GM12878 (cell line): ENCODE results near the gene NEO1. TPM values are rescaled to one million over a fixed set of nuclear protein-coding genes. Genes with fewer than 3 reads are reported as not detected.

Experiments used
- ATAC-seq: fragments of 200-7000 bp; cut with Tn5 transposase; 3 replicates; pipeline ENCODE4 v1.9.1; 2020; ENCODE audit warnings: mild to moderate bottlenecking, moderate library complexity
- BruUV-seq: library from RNA; stranded (reverse); fragments of 400-500 nt; replicated peaks from 2 replicates; lab custom pipeline; 2021; lab: Mats Ljungman, UMichigan
- CTCF ChIA-PET: fragments of 300-600 bp; sonication (Branson Sonifier 250); formaldehyde crosslinking; extraction: SDS; loops from one replicate; lab custom pipeline; 2021; ENCODE audit warnings: inconsistent platforms; lab: Yijun Ruan, JAX
- POLR2A ChIA-PET: fragments of 350-600 bp; formaldehyde crosslinking; extraction: SDS; loops from one replicate; lab custom pipeline; 2021; ENCODE audit warnings: inconsistent platforms; lab: Charles Lee
- RAD21 ChIA-PET: fragments of 300-600 bp; sonication (Branson Sonifier 250); formaldehyde crosslinking; loops from one replicate; lab custom pipeline; 2023; ENCODE audit warnings: antibody characterized with exemption; ENCODE audit not compliant: unreplicated experiment; lab: Charles Lee
- SMC1A ChIA-PET: fragments of 300-600 bp; sonication (Branson Sonifier 250); formaldehyde crosslinking; loops from one replicate; lab custom pipeline; 2023; ENCODE audit not compliant: unreplicated experiment, uncharacterized antibody; lab: Charles Lee
- DNase-seq: peaks from one replicate; pipeline ENCODE4 v3.0.0-alpha.2; 2011; ENCODE audit warnings: low read depth, low spot score
- FAIRE-seq: peaks from 3 replicates; lab custom pipeline; 2011; peaks lifted over from hg19 to GRCh38; lab: Jason Lieb, UNC
- H2AFZ ChIP-seq: 2 replicates; pipeline ENCODE4 v1.6.0; 2011; ENCODE audit warnings: low read depth, low read length, control low read depth; ENCODE audit not compliant: control insufficient read depth
- H3K27ac ChIP-seq: 2 replicates; pipeline ENCODE4 v1.5.1; 2011; ENCODE audit warnings: control low read depth; ENCODE audit not compliant: control insufficient read depth, insufficient read depth
- H3K27me3 ChIP-seq, 2 experiments: replicated peaks in 1 of 2; 2 replicates each; pipeline versions ENCODE4 v1.6.0 to v1.6.1; 2011; ENCODE audit warnings: low read length in 1 of 2; ENCODE audit not compliant: control insufficient read depth in 2 of 2, insufficient read depth in 2 of 2
- H3K36me3 ChIP-seq, 2 experiments: 2 replicates each; pipeline ENCODE4 v1.5.1; 2011; ENCODE audit warnings: low read length in 1 of 2; ENCODE audit not compliant: control insufficient read depth in 2 of 2, insufficient read depth in 2 of 2
- H3K4me1 ChIP-seq: 2 replicates; pipeline ENCODE4 v1.6.1; 2011; ENCODE audit warnings: mild to moderate bottlenecking, low read length, moderate library complexity, mixed read lengths; ENCODE audit not compliant: control insufficient read depth, insufficient read depth
- H3K4me2 ChIP-seq: 2 replicates; pipeline ENCODE4 v1.6.0; 2011; ENCODE audit warnings: control low read depth; ENCODE audit not compliant: control insufficient read depth, insufficient read depth
- H3K4me3 ChIP-seq: fragments of 200-600 bp; sonication (generic); 2 replicates; pipeline ENCODE4 v1.5.1; 2016
- H3K79me2 ChIP-seq: 2 replicates; pipeline ENCODE4 v1.6.0; 2011; ENCODE audit warnings: low read length; ENCODE audit not compliant: control insufficient read depth, insufficient read depth
- H3K9ac ChIP-seq: 2 replicates; pipeline ENCODE4 v1.8.0; 2011; ENCODE audit warnings: low read length, control low read depth, mixed read lengths; ENCODE audit not compliant: control insufficient read depth, insufficient read depth
- H3K9me3 ChIP-seq: replicated peaks from 3 replicates; pipeline ENCODE4 v1.5.1; 2011; ENCODE audit warnings: mild to moderate bottlenecking, low read length; ENCODE audit not compliant: control insufficient read depth, insufficient read depth
- H4K20me1 ChIP-seq: 2 replicates; pipeline ENCODE4 v1.6.0; 2011; ENCODE audit not compliant: control insufficient read depth, insufficient read depth
- IKZF1 ChIP-seq: fragments of 450-650 bp; conservative IDR thresholded peaks from 2 replicates; pipeline ENCODE4 v1.6.1; 2017; ENCODE audit warnings: antibody characterized with exemption, mild to moderate bottlenecking
- JUNB ChIP-seq: IDR thresholded peaks from 2 replicates; pipeline ENCODE4 v1.6.1; 2016; ENCODE audit warnings: antibody characterized with exemption, mild to moderate bottlenecking
- KAT2A ChIP-seq: conservative IDR thresholded peaks from 2 replicates; pipeline ENCODE4 v1.6.1; 2011; ENCODE audit warnings: low read depth, low read length; ENCODE audit not compliant: control insufficient read depth
- PAX8 ChIP-seq: fragments of 450-650 bp; IDR thresholded peaks from 2 replicates; pipeline ENCODE4 v1.6.1; 2017; ENCODE audit warnings: mild to moderate bottlenecking, moderate library complexity
- SPI1 ChIP-seq: IDR thresholded peaks from 2 replicates; pipeline ENCODE4 v1.6.1; 2011; ENCODE audit warnings: low read depth, mild to moderate bottlenecking, low read length, moderate library complexity, borderline replicate concordance; ENCODE audit not compliant: insufficient read depth
- SRF ChIP-seq, 2 experiments: IDR thresholded peaks; 2 replicates each; pipeline ENCODE4 v1.6.1; 2011; ENCODE audit warnings: low read depth in 2 of 2, low read length in 2 of 2, mild to moderate bottlenecking in 1 of 2, moderate library complexity in 1 of 2
- STAT1 ChIP-seq: fragments of 450-650 bp; conservative IDR thresholded peaks from 2 replicates; pipeline ENCODE4 v1.6.1; 2014; ENCODE audit warnings: antibody characterized with exemption, mild to moderate bottlenecking
- ZNF24 ChIP-seq: fragments of 450-650 bp; IDR thresholded peaks from 2 replicates; pipeline ENCODE4 v1.6.1; 2017; ENCODE audit warnings: antibody characterized with exemption, mild to moderate bottlenecking
- WGBS: methylation state at CpG from one replicate; pipeline ENCODE4 v1.1.6; 2016; ENCODE audit warnings: low lambda C conversion rate; ENCODE audit not compliant: insufficient replicate concordance, insufficient coverage; ENCODE audit errors: missing lambda C conversion rate; 5-methylcytosine and 5-hydroxymethylcytosine counted together
- in situ Hi-C: fragments of 300-500 bp; cut with MboI; formaldehyde crosslinking; loops from 9 replicates; pipeline ENCODE4 v1.14.3; 2018; ENCODE audit warnings: mixed read lengths
- intact Hi-C: fragments of 100-400 bp; cut with micrococcal nuclease; formaldehyde crosslinking; loops from one replicate; pipeline ENCODE4 v1.14.2; 2022; ENCODE audit not compliant: unreplicated experiment
- polyA plus RNA-seq, 11 experiments: library from polyadenylated mRNA; depleted of rRNA in 4 of 11; unstranded in 6 of 11; stranded (reverse) in 5 of 11; fragments of >200 nt; fragmentation: Nextera tagmentation in 4 of 11; fragmentation: Illumina TruSeq in 1 of 11; extraction: Ambion mirVana in 4 of 11; extraction: Trizol in 1 of 11; gene quantifications; 1 replicate in 1 of 11; 2 replicates in 10 of 11; pipeline versions ENCODE4 v1.2.1 to v1.2.3, GENCODE V29; 2011 to 2016; ENCODE audit warnings: inconsistent platforms in 2 of 11, missing spikeins in 2 of 11, low read depth in 1 of 11
- total RNA-seq, 4 experiments: library from RNA; depleted of rRNA in 3 of 4; stranded (reverse); fragments of >200 nt in 3 of 4; fragmentation: Illumina TruSeq in 1 of 4; extraction: Trizol in 1 of 4; gene quantifications; 2 replicates each; pipeline versions ENCODE4 v1.2.1 to v1.2.3, GENCODE V29; 2013 to 2021
- TF ChIP-seq, protein P1 (sequence below): IDR thresholded peaks from 2 replicates; pipeline ENCODE4 v1.6.1; 2012; ENCODE audit warnings: mild to moderate bottlenecking, low read depth, low read length
- TF ChIP-seq, protein P2 (sequence below): fragments of 450-650 bp; formaldehyde crosslinking; IDR thresholded peaks from 2 replicates; pipeline ENCODE4 v1.4.0; 2022; ENCODE audit warnings: mild to moderate bottlenecking, moderate library complexity
- TF ChIP-seq, protein P3 (sequence below): fragments of 450-650 bp; conservative IDR thresholded peaks from 2 replicates; pipeline ENCODE4 v1.6.1; 2017; ENCODE audit warnings: mild to moderate bottlenecking, moderate library complexity

The NEO1 gene
- total and polyA plus RNA-seq, 10 of the 15 experiments (the other 5 are each of a cell fraction or from before 2014, with no cell fraction given): 0.03 to 2.0 (median 0.32) TPM

DNA sequence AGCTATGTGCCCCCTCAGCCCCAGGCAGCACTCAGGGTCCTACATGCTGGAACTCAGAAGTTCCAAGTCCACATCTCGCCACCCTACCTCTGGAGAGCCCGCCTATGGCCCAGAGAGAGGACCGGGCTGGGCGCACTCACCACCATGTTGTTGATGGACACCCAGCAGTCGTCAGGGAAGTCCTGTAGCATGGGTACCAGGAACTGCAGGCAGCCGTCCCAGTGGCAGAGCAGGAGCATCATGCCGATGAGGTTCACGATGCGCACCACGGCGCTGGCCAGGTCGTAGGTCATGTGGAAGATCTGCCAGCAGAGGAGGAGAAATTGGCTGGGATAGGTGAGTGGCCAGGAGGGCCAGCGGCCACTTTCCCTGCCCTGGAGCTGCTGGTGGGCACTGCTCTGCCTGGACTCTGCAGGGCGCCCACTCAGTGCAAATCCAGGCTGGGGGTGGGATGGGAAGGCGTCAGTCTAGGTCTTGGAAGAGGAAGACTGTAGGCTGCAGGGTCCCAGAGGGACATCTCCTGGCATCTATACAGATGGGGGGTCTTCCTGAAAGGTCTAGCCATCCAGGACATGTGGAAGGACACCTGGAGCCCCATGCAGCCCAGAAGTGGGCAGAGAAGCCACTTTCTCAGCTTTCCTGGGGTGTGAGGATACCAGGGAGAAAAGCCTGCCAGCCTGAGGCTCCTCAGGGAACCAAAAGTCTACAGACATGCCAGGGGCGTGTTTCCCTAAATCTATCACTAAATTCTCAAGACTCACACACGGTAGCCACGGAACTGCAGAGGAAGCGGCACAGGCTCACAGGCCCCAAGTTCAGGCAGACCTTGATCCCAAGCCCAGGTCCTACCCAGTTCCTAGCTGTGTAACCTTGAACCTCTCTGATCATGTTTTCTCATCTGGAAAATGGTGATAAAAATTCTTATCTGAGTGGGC lies 280.0 kb downstream of the NEO1 start (continued):
- TF ChIP-seq PAX8: no peak
- TF ChIP-seq SRF (IDR thresholded peaks at IDR 0.05; ENCODE audit: low read depth in 2 of 2, low read length in 2 of 2): no peak
- TF ChIP-seq, all 136 proteins: peak for 0

DNA sequence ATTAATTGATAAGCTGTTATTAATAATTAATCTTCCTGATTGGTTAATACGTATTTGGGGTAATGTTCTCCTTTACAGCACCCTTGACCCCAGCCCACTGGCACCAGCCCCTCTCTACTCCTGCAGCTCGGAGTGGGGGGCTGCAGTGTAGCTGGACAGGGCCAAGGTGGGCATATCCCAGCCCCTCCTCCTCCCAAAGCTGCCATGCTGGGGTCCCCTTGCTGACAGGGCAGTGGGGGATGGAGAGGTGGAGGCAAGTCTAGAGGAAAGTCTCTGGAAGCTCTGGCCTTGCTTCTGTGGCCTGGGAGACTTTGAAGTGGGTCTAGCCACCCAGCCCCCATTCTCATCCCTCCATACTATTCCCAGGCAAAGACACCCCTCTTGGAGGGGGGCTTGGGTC lies 280.7 kb downstream of the NEO1 start:
- no peaks in the 10 kb centered on the region; a peak in 3 of 4 replicates for H3K27me3 ChIP-seq
- H3K36me3 ChIP-seq: no peaks in the 10 kb centered on the region
- ATAC-seq (no peak), DNase-seq (no peak), FAIRE-seq (no peak)
- ChIA-PET SMC1A (no interaction called here), CTCF (no interaction called here), POLR2A (no interaction called here), RAD21 (no interaction called here)
- 0% methylated on average over 2 of the region's 2 CpGs for WGBS
- no peaks in the 10 kb centered on the region for H3K4me1 ChIP-seq
- H3K4me3 ChIP-seq: no peak overlapping the region
- no peak overlapping the region for H3K9ac ChIP-seq
- intact Hi-C loops: no loop called here
- H3K4me2 ChIP-seq: no peak overlapping the region
- no peaks in the 10 kb centered on the region for H3K9me3 ChIP-seq
- H3K27ac ChIP-seq: no peak overlapping the region
- no TSS peak for BruUV-seq
- no peaks in the 10 kb centered on the region for H4K20me1 ChIP-seq
- H3K79me2 ChIP-seq: no peaks in the 10 kb centered on the region
- H2AFZ ChIP-seq: no peak overlapping the region
- in situ Hi-C loops: no loop called here
- TF ChIP-seq IKZF1 (no peak), ZNF24 (no peak), JUNB (no peak), KAT2A (no peak), STAT1 (no peak), SPI1 (no peak)
- TF ChIP-seq, protein P1, sequence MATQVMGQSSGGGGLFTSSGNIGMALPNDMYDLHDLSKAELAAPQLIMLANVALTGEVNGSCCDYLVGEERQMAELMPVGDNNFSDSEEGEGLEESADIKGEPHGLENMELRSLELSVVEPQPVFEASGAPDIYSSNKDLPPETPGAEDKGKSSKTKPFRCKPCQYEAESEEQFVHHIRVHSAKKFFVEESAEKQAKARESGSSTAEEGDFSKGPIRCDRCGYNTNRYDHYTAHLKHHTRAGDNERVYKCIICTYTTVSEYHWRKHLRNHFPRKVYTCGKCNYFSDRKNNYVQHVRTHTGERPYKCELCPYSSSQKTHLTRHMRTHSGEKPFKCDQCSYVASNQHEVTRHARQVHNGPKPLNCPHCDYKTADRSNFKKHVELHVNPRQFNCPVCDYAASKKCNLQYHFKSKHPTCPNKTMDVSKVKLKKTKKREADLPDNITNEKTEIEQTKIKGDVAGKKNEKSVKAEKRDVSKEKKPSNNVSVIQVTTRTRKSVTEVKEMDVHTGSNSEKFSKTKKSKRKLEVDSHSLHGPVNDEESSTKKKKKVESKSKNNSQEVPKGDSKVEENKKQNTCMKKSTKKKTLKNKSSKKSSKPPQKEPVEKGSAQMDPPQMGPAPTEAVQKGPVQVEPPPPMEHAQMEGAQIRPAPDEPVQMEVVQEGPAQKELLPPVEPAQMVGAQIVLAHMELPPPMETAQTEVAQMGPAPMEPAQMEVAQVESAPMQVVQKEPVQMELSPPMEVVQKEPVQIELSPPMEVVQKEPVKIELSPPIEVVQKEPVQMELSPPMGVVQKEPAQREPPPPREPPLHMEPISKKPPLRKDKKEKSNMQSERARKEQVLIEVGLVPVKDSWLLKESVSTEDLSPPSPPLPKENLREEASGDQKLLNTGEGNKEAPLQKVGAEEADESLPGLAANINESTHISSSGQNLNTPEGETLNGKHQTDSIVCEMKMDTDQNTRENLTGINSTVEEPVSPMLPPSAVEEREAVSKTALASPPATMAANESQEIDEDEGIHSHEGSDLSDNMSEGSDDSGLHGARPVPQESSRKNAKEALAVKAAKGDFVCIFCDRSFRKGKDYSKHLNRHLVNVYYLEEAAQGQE: no peak
- TF ChIP-seq, protein P2, sequence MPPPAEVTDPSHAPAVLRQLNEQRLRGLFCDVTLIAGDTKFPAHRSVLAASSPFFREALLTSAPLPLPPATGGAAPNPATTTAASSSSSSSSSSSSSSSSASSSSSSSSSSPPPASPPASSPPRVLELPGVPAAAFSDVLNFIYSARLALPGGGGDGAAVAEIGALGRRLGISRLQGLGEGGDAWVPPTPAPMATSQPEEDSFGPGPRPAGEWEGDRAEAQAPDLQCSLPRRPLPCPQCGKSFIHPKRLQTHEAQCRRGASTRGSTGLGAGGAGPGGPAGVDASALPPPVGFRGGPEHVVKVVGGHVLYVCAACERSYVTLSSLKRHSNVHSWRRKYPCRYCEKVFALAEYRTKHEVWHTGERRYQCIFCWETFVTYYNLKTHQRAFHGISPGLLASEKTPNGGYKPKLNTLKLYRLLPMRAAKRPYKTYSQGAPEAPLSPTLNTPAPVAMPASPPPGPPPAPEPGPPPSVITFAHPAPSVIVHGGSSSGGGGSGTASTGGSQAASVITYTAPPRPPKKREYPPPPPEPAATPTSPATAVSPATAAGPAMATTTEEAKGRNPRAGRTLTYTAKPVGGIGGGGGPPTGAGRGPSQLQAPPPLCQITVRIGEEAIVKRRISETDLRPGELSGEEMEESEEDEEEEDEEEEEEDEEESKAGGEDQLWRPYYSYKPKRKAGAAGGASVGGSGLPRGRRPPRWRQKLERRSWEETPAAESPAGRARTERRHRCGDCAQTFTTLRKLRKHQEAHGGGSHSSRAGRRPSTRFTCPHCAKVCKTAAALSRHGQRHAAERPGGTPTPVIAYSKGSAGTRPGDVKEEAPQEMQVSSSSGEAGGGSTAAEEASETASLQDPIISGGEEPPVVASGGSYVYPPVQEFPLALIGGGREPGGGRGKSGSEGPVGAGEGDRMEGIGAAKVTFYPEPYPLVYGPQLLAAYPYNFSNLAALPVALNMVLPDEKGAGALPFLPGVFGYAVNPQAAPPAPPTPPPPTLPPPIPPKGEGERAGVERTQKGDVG (CRISPR knock-in tag): no peak
- TF ChIP-seq, protein P3, sequence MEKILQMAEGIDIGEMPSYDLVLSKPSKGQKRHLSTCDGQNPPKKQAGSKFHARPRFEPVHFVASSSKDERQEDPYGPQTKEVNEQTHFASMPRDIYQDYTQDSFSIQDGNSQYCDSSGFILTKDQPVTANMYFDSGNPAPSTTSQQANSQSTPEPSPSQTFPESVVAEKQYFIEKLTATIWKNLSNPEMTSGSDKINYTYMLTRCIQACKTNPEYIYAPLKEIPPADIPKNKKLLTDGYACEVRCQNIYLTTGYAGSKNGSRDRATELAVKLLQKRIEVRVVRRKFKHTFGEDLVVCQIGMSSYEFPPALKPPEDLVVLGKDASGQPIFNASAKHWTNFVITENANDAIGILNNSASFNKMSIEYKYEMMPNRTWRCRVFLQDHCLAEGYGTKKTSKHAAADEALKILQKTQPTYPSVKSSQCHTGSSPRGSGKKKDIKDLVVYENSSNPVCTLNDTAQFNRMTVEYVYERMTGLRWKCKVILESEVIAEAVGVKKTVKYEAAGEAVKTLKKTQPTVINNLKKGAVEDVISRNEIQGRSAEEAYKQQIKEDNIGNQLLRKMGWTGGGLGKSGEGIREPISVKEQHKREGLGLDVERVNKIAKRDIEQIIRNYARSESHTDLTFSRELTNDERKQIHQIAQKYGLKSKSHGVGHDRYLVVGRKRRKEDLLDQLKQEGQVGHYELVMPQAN: no peak
